ENCODE measurements around the gene GPR85.

DNA sequence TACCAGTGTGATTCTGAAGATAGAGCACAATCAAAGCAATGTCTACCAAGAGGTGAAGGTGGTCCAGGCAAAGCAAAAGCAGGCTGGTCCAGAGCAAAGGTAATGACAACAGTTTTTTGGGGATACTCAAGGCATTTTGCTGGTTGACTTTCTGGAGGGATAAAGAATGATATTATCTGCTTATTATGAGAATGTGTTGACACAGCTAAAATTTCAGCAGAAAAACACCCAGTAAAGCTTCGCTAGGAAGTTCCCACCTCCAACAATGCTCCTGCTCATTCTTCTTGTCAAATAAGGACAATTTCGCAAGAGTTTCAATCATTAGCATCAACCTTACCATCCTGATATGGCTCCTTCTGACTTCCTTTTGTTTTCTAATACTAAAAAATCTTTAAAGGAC, 24.1 kb downstream of the GPR85 start:
- TF ChIP-seq, protein P1, sequence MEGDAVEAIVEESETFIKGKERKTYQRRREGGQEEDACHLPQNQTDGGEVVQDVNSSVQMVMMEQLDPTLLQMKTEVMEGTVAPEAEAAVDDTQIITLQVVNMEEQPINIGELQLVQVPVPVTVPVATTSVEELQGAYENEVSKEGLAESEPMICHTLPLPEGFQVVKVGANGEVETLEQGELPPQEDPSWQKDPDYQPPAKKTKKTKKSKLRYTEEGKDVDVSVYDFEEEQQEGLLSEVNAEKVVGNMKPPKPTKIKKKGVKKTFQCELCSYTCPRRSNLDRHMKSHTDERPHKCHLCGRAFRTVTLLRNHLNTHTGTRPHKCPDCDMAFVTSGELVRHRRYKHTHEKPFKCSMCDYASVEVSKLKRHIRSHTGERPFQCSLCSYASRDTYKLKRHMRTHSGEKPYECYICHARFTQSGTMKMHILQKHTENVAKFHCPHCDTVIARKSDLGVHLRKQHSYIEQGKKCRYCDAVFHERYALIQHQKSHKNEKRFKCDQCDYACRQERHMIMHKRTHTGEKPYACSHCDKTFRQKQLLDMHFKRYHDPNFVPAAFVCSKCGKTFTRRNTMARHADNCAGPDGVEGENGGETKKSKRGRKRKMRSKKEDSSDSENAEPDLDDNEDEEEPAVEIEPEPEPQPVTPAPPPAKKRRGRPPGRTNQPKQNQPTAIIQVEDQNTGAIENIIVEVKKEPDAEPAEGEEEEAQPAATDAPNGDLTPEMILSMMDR (IDR thresholded peaks at IDR 0.05) = no peak
- TF ChIP-seq POLR2A (IDR thresholded peaks at IDR 0.05) (no peak), POLR2AphosphoS5 (IDR thresholded peaks at IDR 0.05) (no peak), EP300 (IDR thresholded peaks at IDR 0.05) (no peak)

Data from upper lobe of left lung (tissue), 4 donors.